Astrocyte of the cerebellum (primary cell): ENCODE data around the gene CDKN3.
"Not testable (repeated sequence)": the region's sequence is repeated elsewhere in the genome, so short reads cannot be mapped to it uniquely, and the experiment has no call there.

Source experiments
- DNase-seq: peaks from one replicate; pipeline ENCODE4 v3.0.0-alpha.2; 2011; ENCODE audit warnings: low read depth
- H3K4me3 ChIP-seq: 2 replicates; pipeline ENCODE4 v1.5.1; 2011; ENCODE audit warnings: mild to moderate bottlenecking, low read depth, low read length, moderate library complexity
- in situ Hi-C: cut with HindIII; loops from 2 replicates; pipeline ENCODE4 v1.10.0; 2017; ENCODE audit warnings: low sequenced_read_pairs
- TF ChIP-seq, protein P1 (sequence below): IDR thresholded peaks from 2 replicates; pipeline ENCODE4 v1.5.1; 2012; ENCODE audit warnings: low read length, low read depth, moderate library complexity, mild to moderate bottlenecking; ENCODE audit errors: missing control alignments

CDKN3 gene

GRCh38 chr14:54396183-54396492 lies 669 bp upstream of the CDKN3 start:
- in situ Hi-C loops, result no loop called here
- DNase-seq, result no peak
- TF ChIP-seq, protein P1, sequence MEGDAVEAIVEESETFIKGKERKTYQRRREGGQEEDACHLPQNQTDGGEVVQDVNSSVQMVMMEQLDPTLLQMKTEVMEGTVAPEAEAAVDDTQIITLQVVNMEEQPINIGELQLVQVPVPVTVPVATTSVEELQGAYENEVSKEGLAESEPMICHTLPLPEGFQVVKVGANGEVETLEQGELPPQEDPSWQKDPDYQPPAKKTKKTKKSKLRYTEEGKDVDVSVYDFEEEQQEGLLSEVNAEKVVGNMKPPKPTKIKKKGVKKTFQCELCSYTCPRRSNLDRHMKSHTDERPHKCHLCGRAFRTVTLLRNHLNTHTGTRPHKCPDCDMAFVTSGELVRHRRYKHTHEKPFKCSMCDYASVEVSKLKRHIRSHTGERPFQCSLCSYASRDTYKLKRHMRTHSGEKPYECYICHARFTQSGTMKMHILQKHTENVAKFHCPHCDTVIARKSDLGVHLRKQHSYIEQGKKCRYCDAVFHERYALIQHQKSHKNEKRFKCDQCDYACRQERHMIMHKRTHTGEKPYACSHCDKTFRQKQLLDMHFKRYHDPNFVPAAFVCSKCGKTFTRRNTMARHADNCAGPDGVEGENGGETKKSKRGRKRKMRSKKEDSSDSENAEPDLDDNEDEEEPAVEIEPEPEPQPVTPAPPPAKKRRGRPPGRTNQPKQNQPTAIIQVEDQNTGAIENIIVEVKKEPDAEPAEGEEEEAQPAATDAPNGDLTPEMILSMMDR, result no peak
- peak overlapping the region; percentile 79 for H3K4me3 ChIP-seq

GRCh38 chr14:54399560-54399959 lies 2.8 kb downstream of the CDKN3 start:
- H3K4me3 ChIP-seq, result no peak overlapping the region
- DNase-seq, result no peak
- TF ChIP-seq, protein P1, result no peak
- in situ Hi-C loops, result no loop called here

DNA sequence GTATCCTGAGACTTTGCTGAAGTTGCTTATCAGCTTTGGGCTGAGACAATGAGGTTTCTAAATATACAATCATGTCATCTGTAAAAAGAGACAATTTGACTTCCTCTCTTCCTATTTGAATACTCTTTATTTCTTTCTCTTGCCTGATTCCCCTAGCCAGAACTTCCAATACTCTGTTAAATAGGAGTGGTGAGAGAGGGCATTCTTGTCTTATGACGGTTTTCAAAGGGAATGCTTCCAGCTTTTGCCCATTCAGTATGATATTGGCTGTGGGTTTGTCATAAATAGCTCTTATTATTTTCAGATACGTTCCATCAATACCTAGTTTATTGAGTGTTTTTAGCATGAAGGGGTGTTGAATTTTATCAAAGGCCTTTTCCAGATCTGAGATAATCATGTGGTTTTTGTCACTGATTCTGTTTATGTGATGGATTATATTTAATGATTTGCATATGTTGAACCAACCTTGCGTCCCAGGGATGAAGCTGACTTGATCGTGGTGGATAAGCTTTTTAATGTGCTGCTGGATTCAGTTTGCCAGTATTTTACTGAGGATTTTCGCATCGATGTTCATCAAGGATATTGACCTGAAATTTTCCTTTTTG lies 6.7 kb downstream of the CDKN3 start:
- in situ Hi-C loops, DNase-seq: not testable (repeated sequence)

DNA sequence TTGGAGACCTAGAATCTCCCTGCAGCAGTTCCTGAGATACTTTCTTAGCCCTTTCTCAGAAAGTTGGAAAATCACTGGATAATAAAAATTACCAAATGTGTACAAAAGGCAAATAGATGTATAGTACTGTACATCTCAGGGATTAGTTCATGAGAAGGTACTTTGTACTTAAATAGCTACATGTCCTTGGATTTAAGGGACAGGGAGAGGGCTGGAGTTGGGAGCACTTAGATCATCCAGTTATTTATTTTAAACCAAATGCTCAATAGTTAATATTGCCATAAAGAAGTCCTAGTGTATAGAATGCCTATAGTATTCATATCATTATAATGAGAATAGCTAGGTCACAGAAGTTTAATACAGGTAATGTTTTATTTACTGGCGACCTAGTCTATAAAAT lies 13.4 kb downstream of the CDKN3 start:
- no peak for DNase-seq
- in situ Hi-C loops, result no loop called here
- no peak overlapping the region for H3K4me3 ChIP-seq
- TF ChIP-seq, protein P1, result no peak

More for the DNA sequence above, 6.7 kb downstream of the CDKN3 start:
- not testable (repeated sequence) for H3K4me3 ChIP-seq

GRCh38 chr14:54411371-54411770 lies 14.6 kb downstream of the CDKN3 start:
- H3K4me3 ChIP-seq, result no peak overlapping the region
- no peak for DNase-seq
- in situ Hi-C loops, result no loop called here
- TF ChIP-seq, protein P1, result no peak

DNA sequence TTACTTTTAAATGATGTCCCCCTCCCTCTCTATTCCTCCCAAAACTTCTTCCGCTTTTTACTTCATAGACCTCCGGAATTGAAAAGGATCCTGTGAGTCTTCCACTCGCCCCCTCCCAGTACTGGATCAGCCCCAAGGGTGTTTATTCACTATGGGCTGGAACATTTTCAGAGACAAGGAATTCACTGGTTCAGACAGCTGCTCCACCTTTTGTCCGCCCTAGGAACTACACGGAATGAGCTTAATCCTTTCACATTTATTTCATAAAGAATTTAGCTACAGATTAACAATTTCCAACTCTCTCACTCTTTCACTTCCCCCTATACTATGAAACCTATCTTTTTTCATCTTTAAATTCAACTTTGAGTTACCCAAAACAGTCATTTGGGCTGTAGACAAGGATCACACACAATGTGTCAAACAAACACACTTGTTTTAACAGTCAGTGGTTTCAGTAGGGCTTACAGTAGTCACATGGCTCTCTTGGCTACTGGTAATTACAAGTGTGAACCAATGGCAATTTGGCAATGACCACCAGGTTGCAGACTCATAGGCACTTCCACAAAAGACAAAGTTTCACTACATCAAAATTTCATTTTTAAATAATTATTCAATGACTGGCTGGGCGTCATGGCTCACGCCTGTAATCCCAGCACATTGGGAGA lies 23.8 kb downstream of the CDKN3 start:
- in situ Hi-C loops, result no loop called here
- H3K4me3 ChIP-seq, result no peak overlapping the region
- peak; percentile 36 for DNase-seq
- TF ChIP-seq, protein P1, result peak; percentile 79

GRCh38 chr14:54423991-54424390 lies 27.2 kb downstream of the CDKN3 start:
- in situ Hi-C loops, result no loop called here
- TF ChIP-seq, protein P1, result no peak
- no peak for DNase-seq
- no peak overlapping the region for H3K4me3 ChIP-seq
